GM21360 (cell line): Measurements from ENCODE around the gene KIAA0825.

ENCODE experiments used
- ATAC-seq: cut with Tn5 transposase; IDR thresholded peaks from one replicate; pipeline ENCODE4 v1.9.1; 2021; ENCODE audit warnings: mild to moderate bottlenecking, moderate library complexity; ENCODE audit not compliant: unreplicated experiment

The KIAA0825 gene

GRCh38 chr5:94111209-94112004 is 507.0 kb downstream of the KIAA0825 start:
- ATAC-seq: peak; percentile 100

GRCh38 chr5:94103514-94104245 is 514.7 kb downstream of the KIAA0825 start:
- no peak for ATAC-seq
